Putamen (tissue), 1 donor: ENCODE results near the gene TNPO3.

Source experiments
- DNase-seq: peaks from one replicate; pipeline ENCODE4 v3.0.0-alpha.2; 2016; ENCODE audit warnings: low spot score

Gene TNPO3

GRCh38 chr7:129054438-129055293, at the start of gene TNPO3:
TSS of gene TNPO3 (minus strand) at chr7:129055111. CDS start at chr7:129054770, 341 bp downstream.
- DNase-seq = peak; percentile 94

- DNase-seq = no peak
These were observed 48.8 kb upstream of the TNPO3 start for GRCh38 chr7:129103561-129104324.

GRCh38 chr7:129101746-129102145, 46.8 kb upstream of the TNPO3 start:
- DNase-seq = no peak

- DNase-seq = no peak
These were observed 45.9 kb upstream of the TNPO3 start for GRCh38 chr7:129100827-129101166.

GRCh38 chr7:129098409-129099084, 43.6 kb upstream of the TNPO3 start:
- DNase-seq = no peak

GRCh38 chr7:129095258-129095657, 40.3 kb upstream of the TNPO3 start:
- DNase-seq = no peak

GRCh38 chr7:129094501-129094900, 39.6 kb upstream of the TNPO3 start:
- no peak for DNase-seq

- no peak for DNase-seq
These were observed 39.1 kb upstream of the TNPO3 start for GRCh38 chr7:129093867-129094456.

GRCh38 chr7:129091484-129092002, 36.6 kb upstream of the TNPO3 start:
- DNase-seq = peak; percentile 39

- DNase-seq = no peak
These were observed 35.5 kb upstream of the TNPO3 start for GRCh38 chr7:129090300-129090907.

- DNase-seq = no peak
These were observed 34.8 kb upstream of the TNPO3 start for GRCh38 chr7:129089521-129090212.

- DNase-seq = no peak
These were observed 30.1 kb upstream of the TNPO3 start for GRCh38 chr7:129084801-129085551.

- DNase-seq = no peak
These were observed 28.6 kb upstream of the TNPO3 start for GRCh38 chr7:129083525-129083924.

GRCh38 chr7:129078455-129078854, 23.5 kb upstream of the TNPO3 start:
- no peak for DNase-seq

- no peak for DNase-seq
These were observed 22.0 kb upstream of the TNPO3 start for GRCh38 chr7:129076886-129077285.

GRCh38 chr7:129074994-129075393, 20.1 kb upstream of the TNPO3 start:
- DNase-seq = no peak

GRCh38 chr7:129074361-129074871, 19.5 kb upstream of the TNPO3 start:
- DNase-seq = no peak

- no peak for DNase-seq
These were observed 18.8 kb upstream of the TNPO3 start for GRCh38 chr7:129073738-129074137.

- no peak for DNase-seq
These were observed 18.3 kb upstream of the TNPO3 start for GRCh38 chr7:129073204-129073603.

- DNase-seq = no peak
These were observed 17.6 kb upstream of the TNPO3 start for GRCh38 chr7:129072479-129073011.
